ENCODE results near the gene OR52E4. TPM values are rescaled to one million over a fixed set of nuclear protein-coding genes. Genes with fewer than 3 reads are reported as not detected.

Gene OR52E4
- total and polyA plus RNA-seq, 4 donors, result not detected

- 57% methylated on average over 1 of the region's 1 CpG for WGBS
- Histone ChIP-seq H3K4me1 (ENCODE audit: control insufficient read depth in 4 of 4, insufficient read depth in 4 of 4, low read length in 3 of 4) (no peaks in the 10 kb centered on the region), H3K9ac (ENCODE audit: low read depth in 1 of 2, low read length in 2 of 2) (no peak overlapping the region), H3K27ac (ENCODE audit: low read depth in 1 of 2, low read length in 2 of 2) (no peak overlapping the region), H3K36me3 (ENCODE audit: control insufficient read depth in 4 of 4, insufficient read depth in 3 of 4, low read depth in 1 of 4, low read length in 3 of 4) (no peaks in the 10 kb centered on the region), H3K4me3 (ENCODE audit: low read depth in 1 of 3, low read length in 3 of 3) (no peak overlapping the region), H3K27me3 (ENCODE audit: control insufficient read depth in 4 of 4, insufficient read depth in 4 of 4, low read length in 3 of 4) (peaks cover 0 to 4% (median 0%) of the 10 kb centered on the region in 4 donors), H3K9me3 (ENCODE audit: control insufficient read depth in 4 of 4, low read length in 3 of 4) (no peaks in the 10 kb centered on the region)
- no peak for DNase-seq (ENCODE audit: low spot score)
- TF ChIP-seq RXRA (IDR thresholded peaks at IDR 0.05) (no peak), YY1 (IDR thresholded peaks at IDR 0.05) (no peak), CTCF (IDR thresholded peaks at IDR 0.05; ENCODE audit: low read depth, low read length, missing input control) (no peak), MAX (IDR thresholded peaks at IDR 0.05) (no peak), SP1 (IDR thresholded peaks at IDR 0.05) (no peak), ZBTB33 (IDR thresholded peaks at IDR 0.05) (no peak), HNF4A (conservative IDR thresholded peaks at IDR 0.05) (no peak), RAD21 (IDR thresholded peaks at IDR 0.05) (no peak), NR2F2 (IDR thresholded peaks at IDR 0.05) (no peak), GABPA (IDR thresholded peaks at IDR 0.05 in 1 of 2, conservative IDR thresholded peaks at IDR 0.05 in 1 of 2) (no peak), FOXA1 (IDR thresholded peaks at IDR 0.05) (no peak), FOXA2 (IDR thresholded peaks at IDR 0.05) (no peak), REST (IDR thresholded peaks at IDR 0.05) (no peak), TAF1 (conservative IDR thresholded peaks at IDR 0.05) (no peak), ATF3 (IDR thresholded peaks at IDR 0.05) (no peak)
Observed at GRCh38 chr11:5887661-5888060, 7.2 kb downstream of the OR52E4 start.

GRCh38 chr11:5891216-5891800, 10.9 kb downstream of the OR52E4 start:
- DNase-seq (ENCODE audit: low spot score), result no peak
- Histone ChIP-seq H3K9me3 (ENCODE audit: control insufficient read depth in 4 of 4, low read length in 3 of 4) (no peaks in the 10 kb centered on the region), H3K9ac (ENCODE audit: low read depth in 1 of 2, low read length in 2 of 2) (no peak overlapping the region), H3K36me3 (ENCODE audit: control insufficient read depth in 4 of 4, insufficient read depth in 3 of 4, low read depth in 1 of 4, low read length in 3 of 4) (no peaks in the 10 kb centered on the region), H3K27ac (ENCODE audit: low read depth in 1 of 2, low read length in 2 of 2) (no peak overlapping the region), H3K4me3 (ENCODE audit: low read depth in 1 of 3, low read length in 3 of 3) (no peak overlapping the region), H3K27me3 (ENCODE audit: control insufficient read depth in 4 of 4, insufficient read depth in 4 of 4, low read length in 3 of 4) (peaks cover 0 to 6% (median 0%) of the 10 kb centered on the region in 4 donors), H3K4me1 (ENCODE audit: control insufficient read depth in 4 of 4, insufficient read depth in 4 of 4, low read length in 3 of 4) (no peaks in the 10 kb centered on the region)
- 55% methylated on average over 4 of the region's 4 CpGs for WGBS
- TF ChIP-seq HNF4G (IDR thresholded peaks at IDR 0.05), result no peak
- peak; percentile 62 to 70 for TF ChIP-seq RAD21 (IDR thresholded peaks at IDR 0.05)
- TF ChIP-seq ATF3 (IDR thresholded peaks at IDR 0.05), result no peak
- TF ChIP-seq REST (IDR thresholded peaks at IDR 0.05), result no peak
- no peak for TF ChIP-seq HNF4A (conservative IDR thresholded peaks at IDR 0.05)
- no peak for TF ChIP-seq SP1 (IDR thresholded peaks at IDR 0.05)
- no peak for TF ChIP-seq ZBTB33 (IDR thresholded peaks at IDR 0.05)

All from liver (tissue), 9 donors.